ENCODE results near the gene WNT4.
A peak's percentile ranks its signal among the peaks of the same experiment; 100 is the strongest.

Gene WNT4

DNA sequence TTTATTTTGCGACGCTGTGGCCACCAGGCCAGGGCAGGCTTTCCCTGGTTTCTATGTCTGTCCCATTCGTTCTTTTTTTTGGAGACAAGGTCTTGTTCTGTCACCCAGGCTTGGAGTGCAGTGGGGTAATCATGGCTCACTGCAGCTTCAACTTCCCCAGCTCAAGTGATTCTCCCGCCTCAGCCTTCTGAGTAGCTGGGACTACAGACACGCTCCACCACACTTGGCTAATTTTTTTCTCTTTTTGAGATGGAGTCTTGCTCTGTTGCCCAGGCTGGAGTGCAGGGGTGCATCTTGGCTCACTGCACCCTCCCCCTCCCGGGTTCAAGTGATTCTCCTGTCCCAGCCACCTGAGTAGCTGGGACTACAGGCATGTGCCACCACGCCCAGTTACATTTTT lies 43.4 kb upstream of the WNT4 start:
- DNase-seq (ENCODE audit: low spot score): no peak
- TF ChIP-seq, protein P1, sequence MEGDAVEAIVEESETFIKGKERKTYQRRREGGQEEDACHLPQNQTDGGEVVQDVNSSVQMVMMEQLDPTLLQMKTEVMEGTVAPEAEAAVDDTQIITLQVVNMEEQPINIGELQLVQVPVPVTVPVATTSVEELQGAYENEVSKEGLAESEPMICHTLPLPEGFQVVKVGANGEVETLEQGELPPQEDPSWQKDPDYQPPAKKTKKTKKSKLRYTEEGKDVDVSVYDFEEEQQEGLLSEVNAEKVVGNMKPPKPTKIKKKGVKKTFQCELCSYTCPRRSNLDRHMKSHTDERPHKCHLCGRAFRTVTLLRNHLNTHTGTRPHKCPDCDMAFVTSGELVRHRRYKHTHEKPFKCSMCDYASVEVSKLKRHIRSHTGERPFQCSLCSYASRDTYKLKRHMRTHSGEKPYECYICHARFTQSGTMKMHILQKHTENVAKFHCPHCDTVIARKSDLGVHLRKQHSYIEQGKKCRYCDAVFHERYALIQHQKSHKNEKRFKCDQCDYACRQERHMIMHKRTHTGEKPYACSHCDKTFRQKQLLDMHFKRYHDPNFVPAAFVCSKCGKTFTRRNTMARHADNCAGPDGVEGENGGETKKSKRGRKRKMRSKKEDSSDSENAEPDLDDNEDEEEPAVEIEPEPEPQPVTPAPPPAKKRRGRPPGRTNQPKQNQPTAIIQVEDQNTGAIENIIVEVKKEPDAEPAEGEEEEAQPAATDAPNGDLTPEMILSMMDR (IDR thresholded peaks at IDR 0.05; ENCODE audit: extremely low read depth, insufficient read depth, missing control alignments): no peak
- in situ Hi-C loops (cut with MboI; ENCODE audit: low pct_unique_long_range_greater_than_20kb, low sequenced_read_pairs, unreplicated experiment): no loop called here

DNA sequence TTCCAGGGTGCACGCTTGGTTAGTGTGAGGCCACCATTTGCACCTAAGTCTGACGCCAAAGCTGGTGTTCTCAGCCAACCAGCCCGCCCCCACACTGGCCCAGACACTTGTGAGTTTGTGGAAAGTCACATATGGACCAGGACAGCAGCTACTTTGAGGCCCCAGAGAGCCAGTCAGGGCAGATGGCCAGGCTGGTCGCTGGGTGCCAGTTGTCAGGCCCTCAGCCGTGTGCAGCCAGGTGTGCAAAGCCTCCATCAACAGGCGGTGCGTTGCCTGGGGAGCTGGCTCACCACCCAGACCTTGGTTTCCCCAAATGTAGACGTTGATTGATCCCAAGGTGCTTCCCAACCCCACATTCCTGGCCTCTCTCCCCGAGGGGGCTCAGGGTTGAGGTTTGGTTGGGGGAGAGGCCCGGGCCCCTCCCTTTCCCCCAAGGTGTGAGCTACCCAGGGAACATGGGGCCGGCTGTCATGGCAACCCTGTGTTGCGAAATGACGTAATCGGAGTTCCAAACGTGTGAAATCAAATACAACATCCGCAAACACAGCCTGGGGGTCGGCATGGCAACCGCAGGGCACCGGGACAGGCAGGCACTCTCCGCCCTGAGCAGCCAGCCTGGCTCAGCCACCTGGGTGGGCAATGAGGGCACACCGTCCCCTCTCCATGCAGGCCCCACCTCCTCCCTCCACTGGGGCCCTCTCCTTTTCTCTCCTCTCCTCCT lies 42.2 kb upstream of the WNT4 start:
- TF ChIP-seq, protein P1 (IDR thresholded peaks at IDR 0.05; ENCODE audit: extremely low read depth, insufficient read depth, missing control alignments): no peak
- DNase-seq (ENCODE audit: low spot score): no peak
- in situ Hi-C loops (cut with MboI; ENCODE audit: low pct_unique_long_range_greater_than_20kb, low sequenced_read_pairs, unreplicated experiment): no loop called here

DNA sequence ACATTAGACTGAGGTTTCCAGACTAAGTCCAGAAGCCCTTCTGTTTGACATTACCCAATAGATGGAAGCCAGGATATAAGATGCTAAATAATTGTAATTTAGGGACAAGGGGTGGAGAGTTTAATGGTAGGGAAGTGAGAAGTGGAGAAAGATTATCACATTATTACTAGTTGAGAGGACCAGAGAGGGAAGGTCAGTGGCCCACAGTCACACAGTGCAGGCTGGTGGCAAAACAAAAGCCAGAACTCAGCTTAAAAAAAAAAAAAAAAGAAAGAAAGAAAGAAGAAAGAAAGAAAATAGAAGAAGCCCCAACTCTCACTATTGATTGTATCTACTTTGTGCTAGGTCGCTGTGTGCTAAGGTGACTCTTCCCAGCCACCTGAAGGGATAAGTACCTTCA lies 41.6 kb upstream of the WNT4 start:
- TF ChIP-seq, protein P1 (IDR thresholded peaks at IDR 0.05; ENCODE audit: extremely low read depth, insufficient read depth, missing control alignments): no peak
- no peak for DNase-seq (ENCODE audit: low spot score)
- in situ Hi-C loops (cut with MboI; ENCODE audit: low pct_unique_long_range_greater_than_20kb, low sequenced_read_pairs, unreplicated experiment): no loop called here

DNA sequence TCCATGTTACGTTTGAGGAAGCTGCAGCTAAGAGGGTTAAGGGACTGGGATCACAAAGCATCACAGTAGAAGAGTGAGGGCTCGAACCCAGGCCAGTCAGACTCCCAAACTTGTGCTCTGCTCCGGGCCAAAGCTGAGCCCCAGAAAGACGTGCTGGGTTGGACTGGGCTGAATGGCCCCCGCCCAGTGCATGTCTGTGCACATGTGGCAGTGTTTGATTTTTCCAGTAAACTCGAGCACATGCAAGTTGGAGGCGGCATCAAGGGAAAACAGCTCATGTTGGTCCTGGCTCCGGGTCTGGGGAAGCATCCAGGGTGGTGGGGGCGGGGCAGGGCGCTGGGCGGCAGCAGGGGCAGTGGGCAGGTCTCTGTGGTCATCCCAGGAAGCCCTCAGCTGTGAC lies 39.8 kb upstream of the WNT4 start:
- TF ChIP-seq, protein P1 (IDR thresholded peaks at IDR 0.05; ENCODE audit: extremely low read depth, insufficient read depth, missing control alignments): no peak
- in situ Hi-C loops (cut with MboI; ENCODE audit: low pct_unique_long_range_greater_than_20kb, low sequenced_read_pairs, unreplicated experiment): no loop called here
- DNase-seq (ENCODE audit: low spot score): no peak

DNA sequence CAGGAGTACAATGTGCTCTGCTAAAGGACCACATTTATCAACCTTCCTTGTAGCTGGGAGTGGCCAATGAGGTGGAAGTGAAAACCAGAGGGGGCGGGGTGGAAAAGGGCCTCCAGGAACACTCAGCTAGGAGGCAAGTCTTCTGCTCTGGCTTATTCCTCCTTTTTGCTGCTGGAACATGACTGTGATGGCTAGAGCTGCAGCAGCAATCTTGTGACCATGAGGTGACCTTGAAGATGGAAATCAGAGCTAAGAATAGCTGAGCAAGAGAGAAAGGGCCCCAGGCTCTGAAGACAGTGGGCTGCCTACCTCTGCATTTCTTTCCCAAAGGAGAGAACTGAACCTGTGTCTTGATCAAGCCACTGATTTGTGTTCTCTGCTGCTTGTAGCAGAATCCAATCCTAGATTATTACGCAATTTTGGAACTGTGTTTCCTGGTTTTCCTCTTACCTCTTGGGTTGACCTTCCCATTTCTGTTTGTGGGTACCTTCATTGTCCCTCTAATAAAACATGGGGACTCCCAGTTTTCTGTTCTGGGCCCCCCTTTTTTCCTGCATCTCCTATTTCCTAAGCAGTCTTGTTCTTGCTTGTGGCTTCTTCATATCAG lies 36.4 kb upstream of the WNT4 start:
- DNase-seq (ENCODE audit: low spot score): no peak
- in situ Hi-C loops (cut with MboI; ENCODE audit: low pct_unique_long_range_greater_than_20kb, low sequenced_read_pairs, unreplicated experiment): no loop called here
- TF ChIP-seq, protein P1 (IDR thresholded peaks at IDR 0.05; ENCODE audit: extremely low read depth, insufficient read depth, missing control alignments): no peak

DNA sequence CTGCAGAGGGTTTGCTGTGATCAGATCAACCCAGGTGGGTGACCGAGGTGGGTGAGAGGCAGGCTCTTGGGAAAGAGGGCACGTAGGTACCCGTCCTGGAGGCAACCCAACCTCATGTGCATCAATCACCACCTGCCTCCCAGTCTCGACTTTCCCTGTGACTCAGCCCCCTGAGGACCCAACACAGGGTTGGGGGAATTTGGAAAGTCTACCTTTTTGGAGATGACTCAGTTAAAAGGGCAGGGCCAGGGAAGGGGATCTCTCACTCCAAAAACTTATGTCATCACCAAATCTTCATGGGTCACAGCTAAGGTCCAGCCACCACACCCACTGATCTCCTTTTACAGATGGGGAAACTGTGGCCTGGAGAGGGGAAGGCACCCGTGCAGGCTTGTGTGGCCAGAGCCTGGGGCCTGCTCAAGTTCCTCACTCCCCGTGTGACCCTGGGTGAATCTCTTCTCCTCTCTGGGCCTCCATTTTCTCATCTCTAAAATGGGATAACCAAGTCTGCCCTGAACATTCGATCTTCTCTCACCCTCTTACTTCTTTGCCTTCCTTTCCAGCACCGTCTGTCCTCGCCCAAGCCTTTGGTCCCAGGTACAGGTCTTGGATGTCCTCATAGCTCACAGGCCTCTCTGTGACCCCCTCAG lies 34.6 kb upstream of the WNT4 start:
- DNase-seq (ENCODE audit: low spot score): peak; percentile 80
- in situ Hi-C loops (cut with MboI; ENCODE audit: low pct_unique_long_range_greater_than_20kb, low sequenced_read_pairs, unreplicated experiment): no loop called here
- TF ChIP-seq, protein P1 (IDR thresholded peaks at IDR 0.05; ENCODE audit: extremely low read depth, insufficient read depth, missing control alignments): no peak
